ENCODE results near the gene CDH4.

DNA sequence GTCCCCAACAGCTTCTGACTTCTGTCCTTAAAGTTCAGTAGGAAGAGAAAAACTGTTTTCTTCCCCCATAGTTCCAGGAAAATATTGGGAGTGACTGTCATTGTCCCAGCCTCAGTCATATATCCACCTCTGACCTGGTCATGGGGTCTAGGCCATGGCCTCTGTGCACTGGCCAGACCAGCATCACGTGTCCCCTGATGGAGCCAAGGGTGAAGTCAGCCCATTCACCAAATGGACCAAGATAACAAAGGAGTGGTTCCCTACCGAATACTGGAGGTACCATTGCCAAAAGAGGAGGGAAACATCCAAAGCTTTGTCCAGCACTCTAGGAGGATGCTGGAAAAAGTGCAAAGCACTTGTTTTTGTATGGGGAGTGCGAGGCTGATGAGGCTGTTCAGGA is 418.2 kb downstream of the CDH4 start:
- TF ChIP-seq CTCF (IDR thresholded peaks at IDR 0.05; ENCODE audit: insufficient read depth, low read length, poor library complexity, severe bottlenecking) (no peak), EZH2phosphoT487 (conservative IDR thresholded peaks at IDR 0.05; ENCODE audit: low read length) (no peak)
